Measurements from ENCODE around the gene PSMA7.

Gene PSMA7

GRCh38 chr20:62143081-62143956 lies at the start of gene PSMA7, which contains the start of gene SS18L1:
PSMA7 (minus strand) TSS chr20:62143394; CDS start chr20:62143303, 91 bp downstream.
SS18L1 (plus strand) TSS chr20:62143769; CDS start chr20:62143821, 52 bp downstream.
- DNase-seq (ENCODE audit: low read depth in 3 of 3) = peak; percentile 73 to 78 (median 76)

- no peak for DNase-seq (ENCODE audit: low read depth in 3 of 3)
Observed at GRCh38 chr20:62192635-62193034, 49.4 kb upstream of the PSMA7 start.

- no peak for DNase-seq (ENCODE audit: low read depth in 3 of 3)
Observed at GRCh38 chr20:62191781-62192559, 48.8 kb upstream of the PSMA7 start.

- no peak for DNase-seq (ENCODE audit: low read depth in 3 of 3)
Observed at GRCh38 chr20:62190639-62191411, 47.6 kb upstream of the PSMA7 start.

- no peak for DNase-seq (ENCODE audit: low read depth in 3 of 3)
Observed at GRCh38 chr20:62186887-62187866, 44.0 kb upstream of the PSMA7 start.

DNA sequence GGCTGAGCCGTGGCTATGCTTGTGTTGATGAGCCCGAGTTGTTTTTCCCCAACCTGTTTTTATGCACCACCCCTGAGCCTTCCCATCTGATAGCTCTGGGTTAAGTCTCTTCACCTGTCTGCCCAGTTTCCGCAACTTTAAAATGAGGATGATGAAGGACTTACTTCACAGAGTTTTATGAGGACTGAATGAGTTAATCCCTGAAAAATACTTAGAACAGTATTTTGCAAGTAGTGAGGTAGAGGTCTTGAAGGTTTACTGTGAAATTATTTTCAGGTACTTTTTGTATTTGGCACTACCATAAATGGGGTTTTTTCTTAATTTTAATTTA lies 42.9 kb upstream of the PSMA7 start:
- DNase-seq (ENCODE audit: low read depth in 3 of 3) = no peak

DNA sequence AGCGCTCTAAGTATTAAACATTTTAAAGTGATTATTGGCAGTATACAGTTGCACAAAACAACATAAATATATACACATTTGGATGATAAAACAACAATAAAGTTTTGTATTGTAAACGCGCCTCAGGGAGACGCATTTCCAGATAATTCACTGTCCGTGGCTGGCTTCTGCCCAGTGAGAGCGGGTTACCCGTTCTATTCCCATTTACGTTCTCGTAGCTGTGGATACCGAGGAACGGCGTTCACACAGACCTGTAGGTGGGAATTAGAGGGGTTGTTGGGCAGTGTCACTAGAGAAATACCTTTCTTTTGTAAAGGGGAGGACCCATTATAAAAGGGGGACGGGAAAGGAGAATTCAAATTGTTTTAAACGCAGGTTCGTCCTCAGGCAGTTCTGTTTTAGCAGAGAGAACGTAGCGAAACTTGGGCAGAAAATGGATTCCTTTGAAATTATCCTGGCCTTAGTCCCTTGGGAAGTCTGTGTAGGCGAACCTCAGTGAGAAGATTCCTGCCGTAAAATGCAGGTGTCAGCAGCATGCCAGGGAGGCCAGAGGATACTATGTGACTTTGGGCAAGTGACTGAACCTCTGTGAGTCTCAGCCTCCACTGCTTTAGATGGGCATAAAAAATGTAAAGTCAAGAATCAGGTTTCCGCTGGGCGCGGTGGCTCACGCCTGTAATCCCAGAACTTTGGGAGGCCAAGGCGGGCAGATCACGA lies 40.4 kb upstream of the PSMA7 start:
- no peak for DNase-seq (ENCODE audit: low read depth in 3 of 3)

DNA sequence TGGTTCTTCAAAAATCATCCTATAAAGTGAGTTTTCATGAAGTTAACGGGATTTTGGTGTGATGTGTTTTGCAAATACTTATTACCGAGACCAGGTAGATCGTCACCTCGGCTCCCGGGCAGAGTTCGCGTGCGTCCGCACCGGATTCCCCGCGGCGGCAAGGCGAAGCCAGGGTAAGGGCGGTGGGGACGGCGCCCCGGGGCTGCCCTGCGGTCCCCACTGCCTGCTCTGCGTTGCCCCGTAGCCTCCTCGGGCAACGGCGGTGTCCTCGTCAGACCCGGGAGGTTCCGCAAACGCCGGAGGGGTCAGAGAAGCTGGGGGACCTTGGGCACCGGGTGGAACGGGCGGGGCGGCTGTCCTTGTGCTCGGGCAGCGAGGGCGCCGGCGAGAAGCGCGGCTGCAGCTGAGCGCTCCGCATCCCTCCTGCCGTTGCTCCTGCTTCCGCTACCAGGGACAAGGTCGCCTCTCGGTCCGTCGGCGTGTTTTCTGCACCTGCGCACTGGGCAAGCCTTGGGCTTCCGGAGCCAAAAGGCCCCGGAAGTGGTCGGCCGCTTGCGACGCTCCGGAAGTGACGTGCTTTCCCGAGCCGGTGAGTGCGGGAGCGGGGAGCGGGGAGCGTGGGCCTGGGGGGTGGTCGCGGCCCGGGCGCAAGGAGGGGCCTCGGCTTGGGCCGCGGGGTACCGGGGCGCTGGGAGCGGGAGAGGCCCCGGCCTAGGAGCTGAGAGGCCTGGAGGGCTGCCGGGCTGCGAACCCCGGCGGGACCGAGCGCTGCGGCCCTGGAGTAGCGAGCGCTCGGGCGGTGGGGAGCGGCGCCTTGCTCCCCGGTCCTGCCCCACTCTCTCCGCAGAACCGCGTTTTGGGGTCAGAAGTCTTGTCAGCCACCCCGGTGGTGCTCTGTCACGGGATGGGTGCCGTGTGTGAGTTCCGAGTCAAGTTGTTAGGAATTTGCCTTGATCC lies 39.6 kb upstream of the PSMA7 start, which contains the start of gene MTG2:
MTG2 (plus strand) TSS at position 560 of the 957 bp plus-strand sequence. CDS start 10,393 bp downstream, outside the sequence.
- DNase-seq (ENCODE audit: low read depth in 3 of 3) = peak; percentile 90 to 92 (median 90)

GRCh38 chr20:62181808-62182207 lies 38.6 kb upstream of the PSMA7 start:
- no peak for DNase-seq (ENCODE audit: low read depth in 3 of 3)

- no peak for DNase-seq (ENCODE audit: low read depth in 3 of 3)
Observed at GRCh38 chr20:62179162-62179504, 35.9 kb upstream of the PSMA7 start.

DNA sequence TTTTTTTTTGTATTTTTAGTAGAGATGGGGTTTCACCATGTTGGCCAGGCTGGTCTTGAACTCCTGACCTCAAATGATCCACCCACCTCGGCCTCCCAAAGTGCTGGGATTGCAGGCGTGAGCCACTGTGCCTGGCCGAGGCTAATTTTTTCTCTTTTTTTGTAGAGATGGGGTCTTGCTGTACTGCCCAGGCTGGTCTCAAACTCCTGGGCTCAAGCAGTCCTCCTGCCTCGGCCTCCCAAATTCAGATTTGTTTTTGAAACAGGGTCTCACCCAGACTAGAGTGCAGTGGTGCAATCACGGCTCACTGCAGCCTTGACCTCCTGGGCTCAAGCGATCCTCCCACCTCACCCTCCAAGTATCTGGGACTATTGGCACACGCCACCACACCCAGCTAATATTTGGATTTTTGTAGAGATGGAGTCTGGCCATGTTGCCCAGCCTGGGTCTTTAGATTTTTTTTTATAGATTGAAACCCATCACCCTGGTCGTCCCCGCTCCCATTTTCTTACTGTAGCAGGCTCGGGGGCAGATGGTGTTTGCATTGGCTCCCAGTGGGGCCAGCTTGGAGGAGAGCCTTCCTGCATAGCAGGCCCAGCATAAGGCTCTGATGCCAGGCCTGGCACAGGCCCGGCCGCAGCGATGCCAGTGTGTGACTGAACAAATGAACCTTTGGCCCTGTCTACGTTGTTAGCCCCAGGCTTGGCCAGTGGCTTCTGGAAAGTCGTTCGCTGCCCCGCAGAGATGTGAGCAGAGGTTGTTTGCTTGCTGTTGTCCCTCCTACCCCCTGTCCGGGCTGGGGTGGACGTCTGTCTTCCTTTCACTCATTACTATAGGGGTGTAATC lies 35.3 kb upstream of the PSMA7 start:
- DNase-seq (ENCODE audit: low read depth in 3 of 3) = no peak

DNA sequence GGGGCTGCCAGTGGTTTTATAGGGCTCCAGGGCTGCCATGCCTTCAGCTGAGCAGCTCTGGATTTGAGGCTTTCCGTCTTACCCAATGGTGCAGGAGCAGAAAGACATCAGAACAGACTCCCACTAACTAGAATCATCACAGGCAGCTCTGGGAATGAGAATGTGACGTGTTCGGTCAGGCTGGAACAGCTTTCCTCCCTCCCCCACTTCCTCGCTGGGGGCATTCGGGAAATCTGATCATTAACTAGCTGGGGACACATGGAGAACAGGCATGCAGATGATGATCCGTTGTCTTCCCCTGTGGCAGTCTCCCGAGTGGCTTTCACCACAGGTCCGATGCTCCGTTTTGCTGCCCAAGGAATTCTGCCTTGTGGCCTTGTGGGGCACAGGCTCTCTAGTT lies 34.1 kb upstream of the PSMA7 start:
- no peak for DNase-seq (ENCODE audit: low read depth in 3 of 3)

DNA sequence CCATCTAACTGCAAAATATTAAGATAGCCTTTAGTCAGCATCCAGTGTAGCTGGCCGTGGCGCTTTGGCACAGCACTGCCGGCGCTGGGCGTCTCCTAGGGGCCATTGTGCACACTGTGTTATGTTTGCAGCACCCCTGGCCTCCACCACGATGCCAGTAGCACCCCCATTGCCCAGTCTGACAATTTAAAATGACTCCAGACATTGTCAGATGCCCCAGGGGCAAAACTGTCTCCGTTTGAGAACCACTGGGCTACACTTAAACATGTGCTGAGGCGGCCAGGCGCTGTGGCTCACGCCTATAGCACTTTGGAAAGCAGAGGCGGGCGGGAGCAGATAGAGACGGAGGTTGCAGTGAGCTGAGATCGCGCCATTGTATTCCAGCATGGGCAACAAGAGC lies 33.7 kb upstream of the PSMA7 start:
- no peak for DNase-seq (ENCODE audit: low read depth in 3 of 3)

DNA sequence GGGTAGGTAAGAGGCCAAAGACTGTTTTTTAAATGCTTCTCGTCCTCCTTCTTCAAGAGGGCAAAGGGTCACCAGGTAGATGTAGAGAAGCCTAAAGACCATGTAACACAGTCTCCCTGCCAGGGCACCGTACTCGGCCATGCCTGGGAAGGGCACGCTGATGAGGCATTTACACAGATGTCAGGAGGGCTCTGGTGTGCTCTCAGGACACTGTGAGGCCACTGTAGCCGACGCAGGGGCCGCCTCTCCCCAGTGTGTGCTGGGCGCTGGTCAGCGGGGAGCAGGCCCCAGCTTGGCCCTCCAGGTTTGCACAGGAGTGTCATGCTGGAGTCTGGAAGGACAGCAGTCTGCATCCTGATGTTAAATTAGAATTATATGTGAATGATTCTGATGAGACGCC lies 32.5 kb upstream of the PSMA7 start:
- DNase-seq (ENCODE audit: low read depth in 3 of 3) = no peak

DNA sequence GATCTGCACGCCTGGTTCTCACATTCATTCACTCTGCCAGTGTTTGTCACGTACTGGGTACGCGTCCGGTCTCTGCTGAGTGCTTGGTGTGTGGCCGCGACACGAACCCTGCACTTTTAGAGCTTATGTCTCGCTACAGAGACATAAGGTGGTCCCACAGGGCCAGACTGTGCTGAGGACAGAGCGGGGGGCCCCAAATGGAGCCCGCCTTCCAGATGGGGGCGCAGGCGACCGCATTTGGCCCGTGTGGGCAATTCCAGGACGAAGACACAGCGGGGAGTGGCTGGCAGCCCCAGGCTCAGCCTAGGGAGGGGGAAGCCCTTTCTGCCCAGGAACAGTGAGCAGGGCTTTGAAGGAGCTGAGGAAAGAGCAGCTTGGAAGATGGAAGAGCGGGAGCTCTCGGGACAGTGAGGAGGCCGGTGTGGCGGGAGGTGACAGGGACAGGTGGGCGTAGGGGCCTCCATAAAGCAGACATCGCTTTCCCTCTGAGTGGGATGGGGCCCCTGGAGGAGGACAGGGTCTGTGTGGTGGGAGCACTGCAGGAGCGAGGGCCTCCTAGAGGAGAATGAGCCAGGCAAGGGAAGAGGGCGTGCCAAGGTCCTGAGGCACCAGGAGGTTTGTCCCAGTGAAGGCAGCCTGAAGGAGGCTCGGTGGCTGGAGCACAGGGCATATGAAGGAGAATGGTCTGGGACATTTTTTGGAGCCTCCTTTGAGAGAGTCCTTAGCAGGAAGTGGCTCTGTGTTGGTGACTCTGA lies 31.9 kb upstream of the PSMA7 start:
- DNase-seq (ENCODE audit: low read depth in 3 of 3) = no peak

GRCh38 chr20:62174021-62174804 lies 31.0 kb upstream of the PSMA7 start:
- no peak for DNase-seq (ENCODE audit: low read depth in 3 of 3)

GRCh38 chr20:62172666-62173065 lies 29.5 kb upstream of the PSMA7 start:
- DNase-seq (ENCODE audit: low read depth in 3 of 3) = no peak
